IMR-90 (cell line): ENCODE results near the gene RYR2. TPM values are rescaled to one million over a fixed set of nuclear protein-coding genes. Genes with fewer than 3 reads are reported as not detected.
"Not testable (repeated sequence)": the region's sequence is repeated elsewhere in the genome, so short reads cannot be mapped to it uniquely, and the experiment has no call there.

ENCODE experiments used
- ATAC-seq: fragments of 200-7000 bp; cut with Tn5 transposase; 2 replicates; pipeline ENCODE4 v1.9.1; 2020; ENCODE audit warnings: low read depth, mild to moderate bottlenecking, moderate library complexity
- BruUV-seq: library from RNA; stranded (reverse); fragments of 400-500 nt; replicated peaks from 2 replicates; lab custom pipeline; 2021; lab: Mats Ljungman, UMichigan
- CTCF ChIA-PET: fragments of 300-600 bp; formaldehyde crosslinking; extraction: SDS; loops from one replicate; lab custom pipeline; 2021; ENCODE audit warnings: antibody characterized with exemption; lab: Yijun Ruan, JAX
- POLR2A ChIA-PET: fragments of 300-600 bp; sonication (Branson Sonifier 250); formaldehyde crosslinking; loops from one replicate; lab custom pipeline; 2022; ENCODE audit warnings: antibody characterized with exemption; ENCODE audit not compliant: unreplicated experiment; lab: Charles Lee
- DNase-seq: peaks from one replicate; pipeline ENCODE4 v3.0.0; 2013
- H2AFZ ChIP-seq: replicated peaks from 2 replicates; pipeline ENCODE3; 2013; ENCODE audit warnings: low read length, mild to moderate bottlenecking; ENCODE audit not compliant: poor library complexity
- H2AK5ac ChIP-seq: 2 replicates; pipeline ENCODE4 v1.6.1; 2013; ENCODE audit warnings: low read depth, low read length, inconsistent platforms
- H2AK9ac ChIP-seq: replicated peaks from 2 replicates; pipeline ENCODE3; 2013; ENCODE audit warnings: mild to moderate bottlenecking, low read depth, low read length, moderate library complexity; ENCODE audit not compliant: poor library complexity
- H2BK120ac ChIP-seq: 2 replicates; pipeline ENCODE4 v1.6.1; 2013; ENCODE audit warnings: low read depth, low read length, inconsistent platforms
- H2BK15ac ChIP-seq: 3 replicates; pipeline ENCODE4 v1.6.1; 2013; ENCODE audit warnings: low read depth, low read length, inconsistent platforms
- H2BK20ac ChIP-seq: 2 replicates; pipeline ENCODE4 v1.6.1; 2013; ENCODE audit warnings: low read depth, mild to moderate bottlenecking, inconsistent platforms, low read length, moderate library complexity
- H2BK5ac ChIP-seq: 2 replicates; pipeline ENCODE4 v1.6.1; 2013; ENCODE audit warnings: mild to moderate bottlenecking, low read depth, low read length, inconsistent platforms; ENCODE audit not compliant: poor library complexity, severe bottlenecking
- H3K14ac ChIP-seq: replicated peaks from 2 replicates; pipeline ENCODE4 v1.6.1; 2013; ENCODE audit warnings: low read depth, low read length, inconsistent platforms
- H3K18ac ChIP-seq: 2 replicates; pipeline ENCODE4 v1.6.1; 2013; ENCODE audit warnings: low read depth, low read length, control low read depth
- H3K23ac ChIP-seq: 2 replicates; pipeline ENCODE4 v1.6.1; 2013; ENCODE audit warnings: low read depth, low read length, inconsistent platforms
- H3K27ac ChIP-seq: 2 replicates; pipeline ENCODE4 v1.5.1; 2013; ENCODE audit warnings: mild to moderate bottlenecking, control low read depth, low read length; ENCODE audit not compliant: insufficient read depth
- H3K27me3 ChIP-seq: 2 replicates; pipeline ENCODE4 v1.6.1; 2013; ENCODE audit warnings: low read length; ENCODE audit not compliant: control insufficient read depth, insufficient read depth
- H3K36me3 ChIP-seq: 2 replicates; pipeline ENCODE4 v1.6.1; 2013; ENCODE audit warnings: low read length, mixed read lengths; ENCODE audit not compliant: control insufficient read depth, insufficient read depth
- H3K4ac ChIP-seq: 2 replicates; pipeline ENCODE4 v1.6.1; 2013; ENCODE audit warnings: low read depth, low read length, inconsistent platforms
- H3K4me1 ChIP-seq: 2 replicates; pipeline ENCODE4 v1.6.1; 2013; ENCODE audit warnings: low read length, mixed read lengths; ENCODE audit not compliant: control insufficient read depth, insufficient read depth
- H3K4me2 ChIP-seq: 2 replicates; pipeline ENCODE4 v1.6.1; 2013; ENCODE audit warnings: low read depth, mild to moderate bottlenecking, control low read depth, low read length, moderate library complexity
- H3K4me3 ChIP-seq: 2 replicates; pipeline ENCODE4 v1.5.1; 2013; ENCODE audit warnings: low read depth, mild to moderate bottlenecking, control low read depth, low read length, moderate library complexity; ENCODE audit not compliant: insufficient read depth
- H3K56ac ChIP-seq: 2 replicates; pipeline ENCODE4 v1.6.1; 2013; ENCODE audit warnings: low read length, inconsistent platforms; ENCODE audit not compliant: insufficient read depth; ENCODE audit errors: extremely low read depth
- H3K79me1 ChIP-seq, 2 experiments: 2 replicates each; pipeline ENCODE4 v1.6.1; 2013; ENCODE audit warnings: low read length in 2 of 2, inconsistent platforms in 1 of 2, low read depth in 1 of 2
- H3K9ac ChIP-seq: 2 replicates; pipeline ENCODE4 v1.6.1; 2013; ENCODE audit warnings: low read depth, low read length, control low read depth
- H3K9me1 ChIP-seq: 2 replicates; pipeline ENCODE4 v1.6.1; 2013; ENCODE audit warnings: low read length, inconsistent platforms; ENCODE audit not compliant: insufficient read depth
- H3K9me3 ChIP-seq: 2 replicates; pipeline ENCODE4 v1.6.1; 2013; ENCODE audit warnings: low read length; ENCODE audit not compliant: control insufficient read depth, insufficient read depth
- H4K20me1 ChIP-seq: 2 replicates; pipeline ENCODE4 v1.6.1; 2013; ENCODE audit warnings: low read length, inconsistent platforms; ENCODE audit not compliant: insufficient read depth
- H4K5ac ChIP-seq: 2 replicates; pipeline ENCODE4 v1.6.1; 2013; ENCODE audit warnings: mild to moderate bottlenecking, low read depth, low read length, control low read depth
- H4K8ac ChIP-seq, 2 experiments: 2 replicates each; pipeline ENCODE4 v1.6.1; 2013; ENCODE audit warnings: low read depth in 2 of 2, low read length in 2 of 2, control low read depth in 1 of 2, inconsistent platforms in 1 of 2
- H4K91ac ChIP-seq: 2 replicates; pipeline ENCODE4 v1.6.1; 2013; ENCODE audit warnings: low read depth, low read length, inconsistent platforms; ENCODE audit not compliant: insufficient read depth
- WGBS, 2 experiments: methylation state at CpG; one replicate each; pipeline versions ENCODE4 v1.1.5 to v1.1.7; 2013; ENCODE audit warnings: missing lambda C conversion rate in 2 of 2; ENCODE audit not compliant: insufficient read length in 1 of 2; ENCODE audit errors: extremely low coverage in 2 of 2; 5-methylcytosine and 5-hydroxymethylcytosine counted together
- dilution Hi-C: fragments of 300-500 bp; cut with HindIII; formaldehyde crosslinking; loops from one replicate; pipeline ENCODE4 v1.14.3; 2018; ENCODE audit warnings: low sequenced_read_pairs; ENCODE audit not compliant: unreplicated experiment
- in situ Hi-C: fragments of 300-500 bp; cut with MboI; formaldehyde crosslinking; loops from 3 replicates; pipeline ENCODE4 v1.14.3; 2019; ENCODE audit warnings: low sequenced_read_pairs, inconsistent platforms, mixed read lengths
- intact Hi-C: fragments of 100-400 bp; cut with micrococcal nuclease; formaldehyde crosslinking; loops from 2 replicates; pipeline ENCODE4 v1.10.0; 2022
- polyA plus RNA-seq, 3 experiments: library from polyadenylated mRNA; depleted of rRNA; stranded (reverse); fragments of >200 nt; gene quantifications; 2 replicates each; pipeline ENCODE4 v1.2.3, GENCODE V29; 2012; ENCODE audit warnings: low replicate concordance in 1 of 3
- total RNA-seq: library from RNA; depleted of rRNA; stranded (reverse); fragments of >200 nt; gene quantifications from 2 replicates; pipeline ENCODE4 v1.2.3, GENCODE V29; 2012

Gene RYR2
- total and polyA plus RNA-seq, 2 of the 4 experiments (the other 2 are of a cell fraction) = not detected

GRCh38 chr1:237127301-237127700 is 85.3 kb downstream of the RYR2 start:
- WGBS, 2 experiments = no CpG with 5 or more reads among the region's 31 CpGs

More at GRCh38 chr1:237127301-237127700, 85.3 kb downstream of the RYR2 start:
- H2BK20ac ChIP-seq, dilution Hi-C loops, H2BK15ac ChIP-seq, intact Hi-C loops, H3K9me1 ChIP-seq, H4K5ac ChIP-seq, in situ Hi-C loops, H3K4me2 ChIP-seq, H2AFZ ChIP-seq, ATAC-seq, H3K56ac ChIP-seq, DNase-seq, H2BK5ac ChIP-seq, H4K91ac ChIP-seq, H3K4ac ChIP-seq, H2AK9ac ChIP-seq, POLR2A ChIA-PET, H3K27me3 ChIP-seq, H4K20me1 ChIP-seq, CTCF ChIA-PET, H3K79me1 ChIP-seq, H3K4me3 ChIP-seq, H3K18ac ChIP-seq, H3K4me1 ChIP-seq, H3K14ac ChIP-seq, H2BK120ac ChIP-seq, BruUV-seq, H3K23ac ChIP-seq, H4K8ac ChIP-seq, H2AK5ac ChIP-seq, H3K9ac ChIP-seq, H3K27ac ChIP-seq, H3K36me3 ChIP-seq: not testable (repeated sequence)
- H3K9me3 ChIP-seq = peaks cover 12% of the 10 kb centered on the region; the same call in 1 of the 2 replicates
